SJSA1 (cell line): ENCODE measurements around the gene SCARB1. TPM values are rescaled to one million over a fixed set of nuclear protein-coding genes. Genes with fewer than 3 reads are reported as not detected.

Experiments used
- DNase-seq, 2 experiments: peaks; one replicate each; pipeline ENCODE4 v3.0.0-alpha.2; 2015 to 2020; ENCODE audit warnings: low spot score in 2 of 2, low read depth in 1 of 2
- H3K27ac ChIP-seq: fragments of 250-450 bp; sonication (Bioruptor Pico); 2 replicates; pipeline ENCODE4 v1.5.1; 2020; ENCODE audit warnings: mild to moderate bottlenecking, moderate library complexity
- H3K27me3 ChIP-seq: fragments of 250-450 bp; sonication (Bioruptor Pico); replicated peaks from 2 replicates; pipeline ENCODE4 v1.5.1; 2020; ENCODE audit warnings: mild to moderate bottlenecking, moderate library complexity
- H3K36me3 ChIP-seq: fragments of 250-450 bp; sonication (Bioruptor Pico); 2 replicates; pipeline ENCODE4 v1.5.1; 2020; ENCODE audit warnings: mild to moderate bottlenecking
- H3K4me1 ChIP-seq: fragments of 250-450 bp; sonication (Bioruptor Pico); replicated peaks from 2 replicates; pipeline ENCODE4 v1.6.1; 2021; ENCODE audit warnings: mild to moderate bottlenecking
- H3K4me3 ChIP-seq: fragments of 250-450 bp; sonication (Bioruptor Pico); 2 replicates; pipeline ENCODE4 v1.5.1; 2020; ENCODE audit warnings: mild to moderate bottlenecking
- H3K9me3 ChIP-seq: fragments of 250-450 bp; sonication (Bioruptor Pico); replicated peaks from 2 replicates; pipeline ENCODE4 v1.5.1; 2020; ENCODE audit warnings: mild to moderate bottlenecking
- total RNA-seq: library from RNA; depleted of rRNA; stranded (reverse); fragments of >200 nt; shearing (Covaris generic); gene quantifications from 2 replicates; pipeline ENCODE4 v1.2.3, GENCODE V29; 2014

The SCARB1 gene
- total RNA-seq, 1 experiment from 2014 or later, result 12.4 TPM

DNA sequence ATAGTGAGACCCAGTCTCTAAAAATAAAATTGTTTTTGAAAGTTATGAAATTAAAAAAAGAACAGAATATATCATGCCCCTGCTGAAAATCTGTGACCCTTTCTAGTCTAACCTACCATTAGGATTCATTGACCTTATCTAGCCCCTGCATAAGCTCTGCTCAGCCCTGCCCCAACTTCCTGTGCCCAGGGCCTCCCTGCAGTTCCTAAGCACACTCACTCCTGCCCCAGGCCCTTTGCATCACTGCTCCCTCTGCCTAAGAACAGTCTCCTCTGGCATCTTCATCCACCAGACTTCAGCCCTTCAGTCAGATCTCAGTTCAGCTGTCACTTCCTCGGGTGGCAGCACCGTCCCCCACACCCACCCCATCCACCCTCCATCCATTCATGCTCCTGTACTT lies 55.4 kb downstream of the SCARB1 start:
- H3K9me3 ChIP-seq, result no peaks in the 10 kb centered on the region
- no peaks in the 10 kb centered on the region for H3K27me3 ChIP-seq
- no peak overlapping the region for H3K4me3 ChIP-seq
- H3K4me1 ChIP-seq, result no peaks in the 10 kb centered on the region
- H3K36me3 ChIP-seq, result no peaks in the 10 kb centered on the region
- no peak overlapping the region for H3K27ac ChIP-seq
- no peak for DNase-seq

DNA sequence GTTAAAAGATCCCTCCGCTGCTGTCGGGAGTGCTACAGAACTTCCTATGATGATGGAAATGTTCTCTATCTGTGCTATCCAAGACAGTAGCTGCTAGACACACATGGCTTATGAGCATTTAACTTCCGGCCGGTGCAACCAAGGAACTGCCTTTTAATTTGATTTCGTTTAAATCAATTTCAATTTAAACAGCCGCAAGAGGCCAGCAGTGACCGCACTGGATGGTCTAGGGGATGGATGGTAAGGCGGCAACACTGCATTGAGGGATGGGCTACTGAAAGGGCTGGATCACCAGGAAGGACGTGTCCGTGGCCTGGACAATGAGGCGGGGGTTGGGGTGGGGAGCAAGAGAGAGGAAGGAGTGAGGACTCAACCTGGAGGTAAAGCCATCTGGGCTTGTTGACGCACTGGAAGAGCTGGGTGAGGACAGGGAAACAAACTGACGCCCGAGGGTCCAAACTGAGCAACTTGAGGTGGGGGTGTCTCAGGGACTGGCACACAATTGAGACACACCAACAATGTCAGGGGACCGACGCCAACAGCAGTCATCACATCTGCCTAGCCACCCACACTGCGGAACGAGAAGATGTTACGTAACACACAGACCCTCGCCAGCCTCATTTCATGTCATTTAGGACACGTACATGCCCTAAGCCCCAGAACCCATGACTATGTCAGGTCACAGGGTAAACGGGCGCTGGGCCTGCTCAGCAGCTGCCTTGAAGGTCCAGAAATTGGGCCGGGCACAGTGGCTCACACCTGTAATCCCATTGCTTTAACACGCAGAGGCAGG lies 57.6 kb downstream of the SCARB1 start:
- no peak overlapping the region for H3K4me3 ChIP-seq
- no peak overlapping the region for H3K27ac ChIP-seq
- no peaks in the 10 kb centered on the region for H3K27me3 ChIP-seq
- no peak for DNase-seq
- H3K9me3 ChIP-seq, result no peaks in the 10 kb centered on the region
- no peaks in the 10 kb centered on the region for H3K36me3 ChIP-seq
- H3K4me1 ChIP-seq, result no peaks in the 10 kb centered on the region

DNA sequence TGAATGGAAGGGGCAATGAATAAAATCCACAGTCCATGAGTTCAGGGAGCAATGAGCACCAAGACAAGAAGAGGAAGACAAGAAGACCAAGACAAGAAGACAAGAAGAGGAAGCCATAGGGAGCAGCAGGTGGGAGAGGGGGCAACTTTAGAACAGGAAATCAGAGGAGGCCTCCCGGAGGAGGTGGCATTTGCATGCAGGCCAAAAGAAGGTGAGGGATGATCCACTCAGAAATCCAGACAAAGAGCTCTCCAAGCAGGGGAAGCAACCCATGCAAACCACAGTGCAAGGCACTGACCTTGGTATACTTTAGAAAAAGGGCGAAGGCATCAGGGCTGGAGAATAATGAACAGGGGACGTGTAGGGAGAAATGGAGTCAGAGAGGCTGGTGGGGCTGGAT lies 58.6 kb downstream of the SCARB1 start:
- H3K9me3 ChIP-seq, result no peaks in the 10 kb centered on the region
- no peak overlapping the region for H3K4me3 ChIP-seq
- DNase-seq, result no peak
- H3K36me3 ChIP-seq, result no peaks in the 10 kb centered on the region
- no peaks in the 10 kb centered on the region for H3K4me1 ChIP-seq
- H3K27ac ChIP-seq, result no peak overlapping the region
- no peaks in the 10 kb centered on the region for H3K27me3 ChIP-seq

DNA sequence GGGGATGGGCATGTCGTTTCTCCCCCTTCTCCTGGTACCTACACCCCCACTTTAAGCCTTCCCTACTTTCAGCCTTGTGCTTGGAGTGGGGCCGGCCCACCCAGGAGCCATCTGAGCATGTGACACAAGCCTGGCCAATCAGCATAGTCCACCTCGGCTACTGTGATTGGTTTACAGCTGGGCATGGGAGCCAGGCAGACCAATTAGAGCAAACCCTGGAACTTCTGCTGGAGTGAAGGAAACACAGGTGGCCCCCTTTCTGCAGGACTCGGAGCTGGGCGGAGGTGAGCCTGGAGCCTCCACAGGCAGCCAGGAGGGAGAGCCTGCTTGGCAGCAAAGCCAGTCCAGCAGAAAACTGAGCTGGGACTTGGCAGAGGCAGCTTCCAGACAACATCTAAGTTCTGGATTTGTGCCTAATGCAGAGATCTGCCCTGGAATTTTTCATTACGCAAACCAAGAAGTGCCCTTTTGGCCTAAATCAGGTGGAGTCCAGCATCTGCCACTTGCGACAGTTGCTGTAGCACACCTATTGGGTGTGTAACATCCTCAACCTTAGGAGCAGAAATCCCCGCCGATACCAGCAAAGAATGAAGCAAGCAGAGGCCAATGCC lies 59.5 kb downstream of the SCARB1 start:
- Histone ChIP-seq H3K9me3 (no peaks in the 10 kb centered on the region), H3K36me3 (no peaks in the 10 kb centered on the region), H3K27me3 (no peaks in the 10 kb centered on the region), H3K4me3 (no peak overlapping the region), H3K4me1 (no peaks in the 10 kb centered on the region), H3K27ac (no peak overlapping the region)
- no peak for DNase-seq

DNA sequence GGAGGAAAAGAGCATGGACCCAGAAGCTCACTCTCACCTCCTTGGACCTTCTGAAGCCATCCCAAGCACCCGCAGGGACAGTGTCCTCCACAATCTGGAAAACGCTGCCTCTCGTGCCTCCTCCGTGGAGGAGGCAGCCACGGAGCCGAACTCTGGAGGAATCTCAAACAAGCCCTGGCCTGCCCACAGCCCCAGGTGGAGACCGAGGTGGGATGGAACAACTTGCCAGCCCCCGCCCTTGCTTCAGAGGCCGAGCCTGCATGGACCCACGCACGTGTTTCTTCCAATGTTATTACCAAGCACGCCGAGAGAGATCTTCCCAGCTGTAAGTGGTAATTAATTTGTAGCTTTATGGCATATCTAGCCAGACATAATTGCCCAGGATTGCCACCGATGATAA lies 61.3 kb downstream of the SCARB1 start:
- Histone ChIP-seq H3K9me3 (no peaks in the 10 kb centered on the region), H3K4me1 (no peaks in the 10 kb centered on the region), H3K36me3 (no peaks in the 10 kb centered on the region), H3K27ac (no peak overlapping the region), H3K4me3 (no peak overlapping the region), H3K27me3 (no peaks in the 10 kb centered on the region)
- DNase-seq, result no peak

DNA sequence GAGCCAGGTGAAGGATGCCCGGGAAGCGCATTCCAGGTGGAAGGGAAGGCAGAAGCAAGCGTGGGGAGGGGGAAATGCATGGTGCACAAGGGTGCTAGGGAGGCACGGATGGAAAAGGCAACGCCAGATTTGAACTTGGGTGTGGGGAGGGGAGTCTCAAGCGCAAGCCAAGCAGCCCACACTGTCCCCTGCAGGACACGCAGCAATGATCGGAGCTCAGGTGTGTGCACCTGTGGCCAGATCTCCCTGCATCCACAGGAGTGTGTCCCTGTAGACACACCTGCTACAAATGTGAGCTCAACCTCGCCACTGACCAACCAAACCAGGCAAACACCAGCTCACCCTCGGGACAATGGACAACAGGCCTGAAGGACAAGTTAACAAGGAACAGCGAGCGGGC lies 63.2 kb downstream of the SCARB1 start:
- no peaks in the 10 kb centered on the region for H3K4me1 ChIP-seq
- no peak for DNase-seq
- H3K27me3 ChIP-seq, result no peaks in the 10 kb centered on the region
- H3K9me3 ChIP-seq, result no peaks in the 10 kb centered on the region
- no peaks in the 10 kb centered on the region for H3K36me3 ChIP-seq
- no peak overlapping the region for H3K27ac ChIP-seq
- H3K4me3 ChIP-seq, result no peak overlapping the region

DNA sequence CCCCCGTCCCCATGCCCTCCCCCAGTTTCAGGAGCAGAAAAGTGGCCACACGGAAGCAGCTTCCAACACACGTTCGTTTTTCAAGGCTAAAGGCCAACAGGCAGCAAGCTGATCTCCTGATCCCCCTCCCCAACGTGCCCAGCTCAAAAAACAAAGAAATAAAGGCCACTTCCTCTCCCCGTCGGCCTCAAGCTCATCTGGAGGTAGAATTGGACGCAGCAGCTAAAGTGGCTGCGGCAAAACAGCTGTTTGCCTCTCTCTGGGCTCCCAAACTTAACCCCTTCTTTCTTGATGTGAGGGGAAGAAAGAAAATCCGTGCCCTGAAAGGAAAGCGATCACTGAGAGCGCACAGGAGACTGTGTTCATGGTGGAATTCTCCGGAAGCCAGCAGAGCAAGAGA lies 66.3 kb downstream of the SCARB1 start:
- Histone ChIP-seq H3K4me3 (no peak overlapping the region), H3K27me3 (no peaks in the 10 kb centered on the region), H3K36me3 (no peaks in the 10 kb centered on the region), H3K4me1 (peaks cover 6% of the 10 kb centered on the region; the same call in 1 of the 2 replicates), H3K27ac (no peak overlapping the region), H3K9me3 (no peaks in the 10 kb centered on the region)
- DNase-seq, result no peak

DNA sequence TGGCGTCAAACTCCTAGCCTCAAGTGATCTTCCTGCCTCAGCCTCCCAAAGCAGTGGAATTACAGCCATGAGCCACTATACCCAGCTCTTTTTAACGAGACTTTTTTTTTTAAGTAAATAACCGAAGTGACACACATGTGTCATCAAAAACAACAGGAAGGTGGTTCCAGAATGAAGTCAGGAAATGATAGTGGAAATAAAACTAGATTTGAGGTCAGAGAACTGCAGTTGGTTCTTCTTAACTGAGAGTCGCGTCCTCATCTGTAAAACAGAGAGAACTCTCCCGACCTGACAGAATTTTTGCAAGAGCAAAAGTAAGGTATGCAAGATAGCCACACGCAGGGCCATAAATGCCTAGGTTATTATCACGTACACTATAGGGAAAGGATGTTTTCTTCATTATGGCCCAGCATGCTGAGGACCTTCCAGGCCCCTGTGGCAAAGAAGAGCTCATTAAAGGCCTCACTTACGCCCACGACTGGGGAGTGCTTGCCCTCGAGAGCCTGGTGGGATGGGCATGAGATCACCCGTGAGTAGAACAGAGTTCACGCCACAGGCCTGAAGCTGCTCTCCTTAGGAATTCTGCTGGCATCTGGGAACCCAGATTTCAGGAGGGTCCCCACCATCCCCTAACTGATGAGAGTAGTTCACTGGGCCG lies 67.2 kb downstream of the SCARB1 start:
- H3K4me1 ChIP-seq, result peaks cover 6% of the 10 kb centered on the region; the same call in 1 of the 2 replicates
- no peak overlapping the region for H3K4me3 ChIP-seq
- H3K27me3 ChIP-seq, result no peaks in the 10 kb centered on the region
- H3K9me3 ChIP-seq, result no peaks in the 10 kb centered on the region
- no peak overlapping the region for H3K27ac ChIP-seq
- H3K36me3 ChIP-seq, result no peaks in the 10 kb centered on the region
- no peak for DNase-seq

DNA sequence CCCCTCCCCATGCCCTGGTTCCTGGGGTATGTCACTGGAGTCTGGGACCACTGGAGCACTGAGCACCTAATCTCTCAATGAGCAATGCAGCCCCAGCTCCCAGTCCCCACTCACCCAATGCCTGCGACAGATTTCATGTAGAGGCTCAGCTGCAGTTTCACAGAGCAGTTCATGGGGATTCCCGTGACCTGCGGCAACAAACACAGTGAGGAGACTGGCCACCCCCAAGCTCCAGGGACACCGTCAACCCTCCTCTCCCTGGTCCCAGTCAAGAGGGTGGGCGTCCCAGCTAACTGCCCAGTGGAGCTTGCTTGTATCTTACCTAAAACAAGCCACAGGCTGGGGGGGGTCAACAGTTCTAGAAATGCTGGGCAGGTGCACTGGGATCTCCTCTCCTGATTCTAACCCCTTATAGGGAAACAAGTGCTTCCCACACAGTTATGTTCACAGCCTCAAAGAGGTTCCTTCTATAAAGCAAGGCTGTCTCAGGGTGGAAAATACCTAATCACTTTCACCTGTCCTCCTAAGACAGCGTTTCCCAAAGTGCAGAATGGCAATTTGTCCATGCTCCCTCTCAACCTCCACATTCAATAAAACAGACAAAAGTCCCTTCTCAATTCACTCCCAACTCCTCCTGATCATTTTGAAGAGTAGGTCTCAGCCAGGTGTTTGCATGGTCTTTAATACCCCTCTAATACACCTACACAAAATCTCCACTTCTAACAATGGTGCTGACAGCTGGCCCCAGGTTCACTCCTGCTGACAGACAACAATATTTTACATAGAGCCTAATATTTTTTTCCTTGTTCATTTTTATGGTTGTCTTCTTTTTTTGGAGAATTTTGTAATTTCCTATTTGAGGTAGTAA lies 68.3 kb downstream of the SCARB1 start:
- no peak for DNase-seq
- H3K4me1 ChIP-seq, result peaks cover 6% of the 10 kb centered on the region; the same call in 1 of the 2 replicates

DNA sequence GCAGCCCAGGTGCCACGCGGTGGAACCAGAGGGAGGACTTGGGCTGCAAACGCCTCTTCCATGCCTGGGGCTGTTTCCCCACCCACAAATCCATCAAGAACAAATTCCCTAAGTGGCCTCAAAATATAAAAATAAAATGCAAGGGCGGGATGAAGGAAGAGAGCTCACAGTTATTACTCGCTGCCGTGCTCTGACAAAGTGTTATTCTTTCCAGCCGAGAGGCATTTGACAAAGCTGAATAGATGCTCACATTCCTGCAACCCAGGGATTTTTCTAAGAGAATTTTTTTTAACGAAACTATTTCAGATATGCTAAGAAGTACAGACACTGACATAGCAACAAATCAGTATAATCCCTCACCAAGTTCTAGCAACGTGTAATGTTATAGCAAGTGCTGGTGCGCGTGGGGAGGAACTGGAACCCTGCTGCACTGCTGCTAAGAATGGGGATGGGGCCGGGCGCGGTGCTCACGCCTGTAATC lies 70.7 kb downstream of the SCARB1 start:
- no peak overlapping the region for H3K27ac ChIP-seq
- peak in 1 of 2 experiments; percentile 28 for DNase-seq
- no peak overlapping the region for H3K4me3 ChIP-seq

More for the DNA sequence above, 68.3 kb downstream of the SCARB1 start:
- H3K27ac ChIP-seq, result no peak overlapping the region
- H3K36me3 ChIP-seq, result no peaks in the 10 kb centered on the region
- H3K4me3 ChIP-seq, result no peak overlapping the region
- H3K9me3 ChIP-seq, result no peaks in the 10 kb centered on the region
- no peaks in the 10 kb centered on the region for H3K27me3 ChIP-seq

DNA sequence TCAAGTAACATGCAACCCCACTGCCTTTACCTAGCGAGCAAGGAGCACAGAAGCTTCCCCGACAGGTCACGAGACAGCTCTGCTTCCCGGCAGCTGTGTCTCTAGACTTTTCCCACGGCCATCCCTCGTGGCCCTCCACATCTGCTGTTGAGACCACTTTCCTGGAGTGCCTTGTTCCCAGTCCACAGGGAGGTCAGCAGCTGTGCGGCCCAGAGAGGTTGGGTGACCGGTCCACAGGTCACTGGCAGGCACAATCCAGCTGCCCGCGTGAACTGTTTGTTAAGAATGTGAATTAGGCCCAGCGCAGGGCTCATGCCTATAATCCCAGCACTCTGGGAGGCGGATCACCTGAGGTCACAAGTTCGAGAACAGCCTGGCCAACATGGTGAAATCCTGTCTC lies 71.5 kb downstream of the SCARB1 start:
- Histone ChIP-seq H3K27ac (no peak overlapping the region), H3K9me3 (no peaks in the 10 kb centered on the region), H3K4me1 (peaks cover 6% of the 10 kb centered on the region; the same call in 1 of the 2 replicates), H3K27me3 (no peaks in the 10 kb centered on the region), H3K4me3 (no peak overlapping the region), H3K36me3 (no peaks in the 10 kb centered on the region)
- DNase-seq, result no peak

More for the DNA sequence above, 70.7 kb downstream of the SCARB1 start:
- no peaks in the 10 kb centered on the region for H3K36me3 ChIP-seq
- no peaks in the 10 kb centered on the region for H3K27me3 ChIP-seq
- no peaks in the 10 kb centered on the region for H3K9me3 ChIP-seq
- H3K4me1 ChIP-seq, result peaks cover 6% of the 10 kb centered on the region; the same call in 1 of the 2 replicates

DNA sequence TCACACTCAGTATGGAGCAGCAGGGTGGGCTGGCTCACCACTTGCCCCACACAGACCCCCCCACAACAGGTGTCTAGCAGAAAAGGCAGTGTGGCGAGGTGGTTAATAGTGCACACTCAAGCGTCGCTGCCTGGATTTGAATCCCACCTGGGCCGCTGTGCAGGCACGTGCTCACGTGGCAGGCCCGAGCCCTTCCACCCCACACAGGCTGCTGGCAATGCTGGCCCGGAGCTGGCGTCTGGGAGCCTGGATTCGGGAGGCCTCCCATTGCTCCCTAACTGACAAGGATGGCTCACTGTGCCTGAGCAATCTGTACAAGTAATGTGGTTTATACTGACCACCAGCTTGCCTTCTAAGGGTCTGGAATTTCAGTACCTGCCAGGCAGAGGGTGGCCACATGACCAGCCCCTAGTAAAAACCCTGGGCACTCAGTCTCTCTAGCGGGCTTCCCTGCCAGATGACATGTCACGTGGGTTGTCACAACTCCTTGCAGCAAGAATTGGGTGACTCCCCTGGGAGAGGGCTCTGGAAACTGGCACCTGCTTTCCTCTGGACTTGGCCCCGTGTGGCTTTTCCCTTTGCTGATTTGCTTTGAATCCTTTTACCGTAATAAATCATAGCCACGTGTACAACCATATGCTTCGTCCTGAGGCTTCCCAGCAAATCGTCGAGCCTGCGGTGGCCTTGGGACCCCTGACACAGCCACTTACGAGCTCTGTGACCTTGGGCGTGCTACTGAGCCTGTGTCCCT lies 72.8 kb downstream of the SCARB1 start:
- no peaks in the 10 kb centered on the region for H3K27me3 ChIP-seq
- H3K4me3 ChIP-seq, result no peak overlapping the region
- no peaks in the 10 kb centered on the region for H3K9me3 ChIP-seq
- H3K27ac ChIP-seq, result no peak overlapping the region
- H3K36me3 ChIP-seq, result no peaks in the 10 kb centered on the region
- peaks cover 6% of the 10 kb centered on the region; the same call in 1 of the 2 replicates for H3K4me1 ChIP-seq
- DNase-seq, result no peak
